GM12878 (cell line): ENCODE results near the gene ADGRV1. TPM values are rescaled to one million over a fixed set of nuclear protein-coding genes. Genes with fewer than 3 reads are reported as not detected.

Experiments
- ATAC-seq: fragments of 200-7000 bp; cut with Tn5 transposase; 3 replicates; pipeline ENCODE4 v1.9.1; 2020; ENCODE audit warnings: mild to moderate bottlenecking, moderate library complexity
- BruUV-seq: library from RNA; stranded (reverse); fragments of 400-500 nt; replicated peaks from 2 replicates; lab custom pipeline; 2021; lab: Mats Ljungman, UMichigan
- CTCF ChIA-PET: fragments of 300-600 bp; sonication (Branson Sonifier 250); formaldehyde crosslinking; extraction: SDS; loops from one replicate; lab custom pipeline; 2021; ENCODE audit warnings: inconsistent platforms; lab: Yijun Ruan, JAX
- POLR2A ChIA-PET: fragments of 350-600 bp; formaldehyde crosslinking; extraction: SDS; loops from one replicate; lab custom pipeline; 2021; ENCODE audit warnings: inconsistent platforms; lab: Charles Lee
- RAD21 ChIA-PET: fragments of 300-600 bp; sonication (Branson Sonifier 250); formaldehyde crosslinking; loops from one replicate; lab custom pipeline; 2023; ENCODE audit warnings: antibody characterized with exemption; ENCODE audit not compliant: unreplicated experiment; lab: Charles Lee
- SMC1A ChIA-PET: fragments of 300-600 bp; sonication (Branson Sonifier 250); formaldehyde crosslinking; loops from one replicate; lab custom pipeline; 2023; ENCODE audit not compliant: unreplicated experiment, uncharacterized antibody; lab: Charles Lee
- DNase-seq: peaks from one replicate; pipeline ENCODE4 v3.0.0-alpha.2; 2011; ENCODE audit warnings: low read depth, low spot score
- FAIRE-seq: peaks from 3 replicates; lab custom pipeline; 2011; peaks lifted over from hg19 to GRCh38; lab: Jason Lieb, UNC
- H2AFZ ChIP-seq: 2 replicates; pipeline ENCODE4 v1.6.0; 2011; ENCODE audit warnings: low read depth, low read length, control low read depth; ENCODE audit not compliant: control insufficient read depth
- H3K27ac ChIP-seq: 2 replicates; pipeline ENCODE4 v1.5.1; 2011; ENCODE audit warnings: control low read depth; ENCODE audit not compliant: control insufficient read depth, insufficient read depth
- H3K27me3 ChIP-seq, 2 experiments: replicated peaks in 1 of 2; 2 replicates each; pipeline versions ENCODE4 v1.6.0 to v1.6.1; 2011; ENCODE audit warnings: low read length in 1 of 2; ENCODE audit not compliant: control insufficient read depth in 2 of 2, insufficient read depth in 2 of 2
- H3K36me3 ChIP-seq, 2 experiments: 2 replicates each; pipeline ENCODE4 v1.5.1; 2011; ENCODE audit warnings: low read length in 1 of 2; ENCODE audit not compliant: control insufficient read depth in 2 of 2, insufficient read depth in 2 of 2
- H3K4me1 ChIP-seq: 2 replicates; pipeline ENCODE4 v1.6.1; 2011; ENCODE audit warnings: mild to moderate bottlenecking, low read length, moderate library complexity, mixed read lengths; ENCODE audit not compliant: control insufficient read depth, insufficient read depth
- H3K4me2 ChIP-seq: 2 replicates; pipeline ENCODE4 v1.6.0; 2011; ENCODE audit warnings: control low read depth; ENCODE audit not compliant: control insufficient read depth, insufficient read depth
- H3K4me3 ChIP-seq: fragments of 200-600 bp; sonication (generic); 2 replicates; pipeline ENCODE4 v1.5.1; 2016
- H3K79me2 ChIP-seq: 2 replicates; pipeline ENCODE4 v1.6.0; 2011; ENCODE audit warnings: low read length; ENCODE audit not compliant: control insufficient read depth, insufficient read depth
- H3K9ac ChIP-seq: 2 replicates; pipeline ENCODE4 v1.8.0; 2011; ENCODE audit warnings: low read length, control low read depth, mixed read lengths; ENCODE audit not compliant: control insufficient read depth, insufficient read depth
- H3K9me3 ChIP-seq: replicated peaks from 3 replicates; pipeline ENCODE4 v1.5.1; 2011; ENCODE audit warnings: mild to moderate bottlenecking, low read length; ENCODE audit not compliant: control insufficient read depth, insufficient read depth
- H4K20me1 ChIP-seq: 2 replicates; pipeline ENCODE4 v1.6.0; 2011; ENCODE audit not compliant: control insufficient read depth, insufficient read depth
- BCLAF1 ChIP-seq: fragments of 450-650 bp; IDR thresholded peaks from 2 replicates; pipeline ENCODE4 v1.6.1; 2017; ENCODE audit warnings: antibody characterized with exemption, mild to moderate bottlenecking, moderate library complexity
- E4F1 ChIP-seq: fragments of 450-650 bp; IDR thresholded peaks from 2 replicates; pipeline ENCODE4 v1.6.1; 2018; ENCODE audit warnings: borderline replicate concordance, mild to moderate bottlenecking; ENCODE audit not compliant: partially characterized antibody
- MTA3 ChIP-seq: IDR thresholded peaks from 2 replicates; pipeline ENCODE4 v1.6.1; 2012; ENCODE audit warnings: low read length, inconsistent platforms, borderline replicate concordance
- POU2F2 ChIP-seq: IDR thresholded peaks from 3 replicates; pipeline ENCODE4 v1.6.1; 2011; ENCODE audit warnings: low read depth, mild to moderate bottlenecking, low read length, borderline replicate concordance
- ZNF207 ChIP-seq: fragments of 450-650 bp; IDR thresholded peaks from 2 replicates; pipeline ENCODE4 v1.6.1; 2014; ENCODE audit warnings: antibody characterized with exemption, mild to moderate bottlenecking, borderline replicate concordance
- in situ Hi-C: fragments of 300-500 bp; cut with MboI; formaldehyde crosslinking; loops from 9 replicates; pipeline ENCODE4 v1.14.3; 2018; ENCODE audit warnings: mixed read lengths
- intact Hi-C: fragments of 100-400 bp; cut with micrococcal nuclease; formaldehyde crosslinking; loops from one replicate; pipeline ENCODE4 v1.14.2; 2022; ENCODE audit not compliant: unreplicated experiment
- polyA plus RNA-seq, 11 experiments: library from polyadenylated mRNA; depleted of rRNA in 4 of 11; unstranded in 6 of 11; stranded (reverse) in 5 of 11; fragments of >200 nt; fragmentation: Nextera tagmentation in 4 of 11; fragmentation: Illumina TruSeq in 1 of 11; extraction: Ambion mirVana in 4 of 11; extraction: Trizol in 1 of 11; gene quantifications; 1 replicate in 1 of 11; 2 replicates in 10 of 11; pipeline versions ENCODE4 v1.2.1 to v1.2.3, GENCODE V29; 2011 to 2016; ENCODE audit warnings: inconsistent platforms in 2 of 11, missing spikeins in 2 of 11, low read depth in 1 of 11
- total RNA-seq, 4 experiments: library from RNA; depleted of rRNA in 3 of 4; stranded (reverse); fragments of >200 nt in 3 of 4; fragmentation: Illumina TruSeq in 1 of 4; extraction: Trizol in 1 of 4; gene quantifications; 2 replicates each; pipeline versions ENCODE4 v1.2.1 to v1.2.3, GENCODE V29; 2013 to 2021

Gene ADGRV1
- total and polyA plus RNA-seq, 10 of the 15 experiments (the other 5 are each of a cell fraction or from before 2014, with no cell fraction given): 0.04 to 8.1 (median 0.16) TPM; not detected in 1

GRCh38 chr5:90889325-90889600 is 330.7 kb downstream of the ADGRV1 start:
- ChIA-PET RAD21 (no interaction called here), POLR2A (interaction anchor here (0.6 to 0.9 kb wide), 2 partner anchors 29 to 100 kb away, joined by 3 read pairs; no protein-coding TSS in a partner anchor), SMC1A (no interaction called here), CTCF (no interaction called here)
- in situ Hi-C loops (no loop called here), intact Hi-C loops (no loop called here)
- Histone ChIP-seq H3K27me3 (no peaks in the 10 kb centered on the region), H4K20me1 (no peaks in the 10 kb centered on the region), H2AFZ (no peak overlapping the region), H3K4me3 (no peak overlapping the region), H3K4me1 (no peaks in the 10 kb centered on the region), H3K4me2 (no peak overlapping the region), H3K36me3 (no peaks in the 10 kb centered on the region), H3K9me3 (no peaks in the 10 kb centered on the region), H3K27ac (no peak overlapping the region), H3K79me2 (no peaks in the 10 kb centered on the region), H3K9ac (no peak overlapping the region)
- FAIRE-seq (no peak), ATAC-seq (no peak), DNase-seq (no peak)
- BruUV-seq: no TSS peak
- TF ChIP-seq ZNF207: no peak
- no peak for TF ChIP-seq MTA3
- TF ChIP-seq POU2F2: no peak
- no peak for TF ChIP-seq E4F1
- TF ChIP-seq BCLAF1: no peak
